A549 (cell line): ENCODE measurements around the gene SLC39A10. TPM values are rescaled to one million over a fixed set of nuclear protein-coding genes. Genes with fewer than 3 reads are reported as not detected.
"Not testable (repeated sequence)": the region's sequence is repeated elsewhere in the genome, so short reads cannot be mapped to it uniquely, and the experiment has no call there.

ENCODE experiments used
- ATAC-seq, 2 experiments: fragments of 200-7000 bp in 1 of 2; fragments of >200 bp in 1 of 2; cut with Nextera tagmentation in 1 of 2; cut with Tn5 transposase in 1 of 2; 3 replicates each; pipeline versions ENCODE4 v1.8.0 to v1.9.1; 2018 to 2020; ENCODE audit warnings: mild to moderate bottlenecking in 1 of 2, moderate library complexity in 1 of 2
- CTCF ChIA-PET: fragments of 300-600 bp; sonication (Branson Sonifier 250); formaldehyde crosslinking; extraction: SDS; loops from one replicate; lab custom pipeline; 2021; ENCODE audit warnings: antibody characterized with exemption, inconsistent platforms; lab: Yijun Ruan, JAX
- POLR2A ChIA-PET: fragments of 350-600 bp; formaldehyde crosslinking; extraction: SDS; loops from one replicate; lab custom pipeline; 2021; ENCODE audit warnings: antibody characterized with exemption, inconsistent platforms; lab: Yijun Ruan, JAX
- DNase-seq, 2 experiments: peaks; one replicate each; pipeline versions ENCODE4 v3.0.0 to v3.0.0-alpha.2; 2011 to 2016; ENCODE audit warnings: low read depth in 1 of 2, low spot score in 1 of 2
- FAIRE-seq: peaks from 2 replicates; lab custom pipeline; 2011; peaks lifted over from hg19 to GRCh38; lab: Jason Lieb, UNC
- H3K27ac ChIP-seq, 2 experiments: fragments of >200 bp; sonication (Bioruptor Twin); formaldehyde crosslinking; 3 replicates each; pipeline ENCODE4 v1.5.1; 2016 to 2017
- H3K4me1 ChIP-seq: fragments of >200 bp; sonication (Bioruptor Twin); formaldehyde crosslinking; 3 replicates; pipeline ENCODE4 v1.6.1; 2016
- H3K4me2 ChIP-seq: fragments of >200 bp; sonication (Bioruptor Twin); formaldehyde crosslinking; 3 replicates; pipeline ENCODE4 v1.6.1; 2016
- H3K4me3 ChIP-seq: fragments of >200 bp; sonication (Bioruptor Twin); formaldehyde crosslinking; 3 replicates; pipeline ENCODE4 v1.5.1; 2016
- H3K9me3 ChIP-seq: fragments of >200 bp; sonication (Bioruptor Twin); formaldehyde crosslinking; 3 replicates; pipeline ENCODE4 v1.6.1; 2016
- ATOH8 ChIP-seq: fragments of 250-450 bp; sonication (Bioruptor Pico); IDR thresholded peaks from 2 replicates; pipeline ENCODE4 v1.5.0; 2020; ENCODE audit warnings: low read depth, mild to moderate bottlenecking, moderate library complexity
- BHLHE40 ChIP-seq: IDR thresholded peaks from 2 replicates; pipeline ENCODE4 v1.6.1; 2012; ENCODE audit warnings: low read depth, low read length, inconsistent platforms
- CBX8 ChIP-seq: fragments of 200-600 bp; sonication (generic); IDR thresholded peaks from 2 replicates; pipeline ENCODE4 v1.6.1; 2016
- ELK1 ChIP-seq: fragments of 150-350 bp; IDR thresholded peaks from 2 replicates; pipeline ENCODE4 v1.6.1; 2014; ENCODE audit warnings: low read depth, mild to moderate bottlenecking, low read length
- FOSB ChIP-seq: fragments of 250-450 bp; sonication (Bioruptor Pico); IDR thresholded peaks from 2 replicates; pipeline ENCODE4 v1.5.0; 2020; ENCODE audit warnings: mild to moderate bottlenecking, moderate library complexity
- FOSL2 ChIP-seq, 2 experiments: fragments of 450-650 bp in 1 of 2; fragments of >200 bp in 1 of 2; sonication (Bioruptor Twin) in 1 of 2; formaldehyde crosslinking; IDR thresholded peaks; 2 replicates each; pipeline versions ENCODE4 v1.5.0 to v1.6.1; 2016 to 2020; ENCODE audit warnings: mild to moderate bottlenecking in 1 of 2, moderate library complexity in 1 of 2
- HES2 ChIP-seq: fragments of >200 bp; sonication (Bioruptor Twin); formaldehyde crosslinking; IDR thresholded peaks from 2 replicates; pipeline ENCODE4 v1.6.1; 2016
- HEYL ChIP-seq: fragments of 250-450 bp; sonication (Bioruptor Pico); IDR thresholded peaks from 2 replicates; pipeline ENCODE4 v1.8.0; 2021; ENCODE audit warnings: mild to moderate bottlenecking, moderate library complexity
- HOXB13 ChIP-seq: fragments of 250-450 bp; sonication (Bioruptor Pico); IDR thresholded peaks from 2 replicates; pipeline ENCODE4 v1.5.0; 2020; ENCODE audit warnings: low read depth, mild to moderate bottlenecking, moderate library complexity
- HOXB5 ChIP-seq: fragments of 250-450 bp; sonication (Bioruptor Pico); IDR thresholded peaks from 2 replicates; pipeline ENCODE4 v1.5.0; 2020; ENCODE audit warnings: mild to moderate bottlenecking, moderate library complexity
- JUN ChIP-seq, 2 experiments: fragments of >200 bp; sonication (Bioruptor Twin); formaldehyde crosslinking; IDR thresholded peaks; 2 replicates in 1 of 2; 3 replicates in 1 of 2; pipeline ENCODE4 v1.6.1; 2016 to 2017
- JUNB ChIP-seq: fragments of >200 bp; sonication (Bioruptor Twin); formaldehyde crosslinking; IDR thresholded peaks from 2 replicates; pipeline ENCODE4 v1.6.1; 2016
- MYC ChIP-seq: IDR thresholded peaks from 2 replicates; pipeline ENCODE4 v1.6.1; 2012; ENCODE audit warnings: mild to moderate bottlenecking, inconsistent platforms, low read length, improper control_type of control experiment, borderline replicate concordance
- PHF8 ChIP-seq: fragments of 200-600 bp; sonication (generic); IDR thresholded peaks from 2 replicates; pipeline ENCODE4 v1.6.1; 2016; ENCODE audit warnings: low read depth, mild to moderate bottlenecking, antibody characterized with exemption, moderate library complexity, borderline replicate concordance
- POLR2A ChIP-seq: IDR thresholded peaks from 2 replicates; pipeline ENCODE4 v1.6.1; 2012; ENCODE audit warnings: mild to moderate bottlenecking, low read length
- POLR2AphosphoS2 ChIP-seq: conservative IDR thresholded peaks from 2 replicates; pipeline ENCODE4 v1.6.1; 2012; ENCODE audit warnings: low read length, improper control_type of control experiment, inconsistent platforms
- RAD21 ChIP-seq, 2 experiments: fragments of >200 bp in 1 of 2; sonication (Bioruptor Twin) in 1 of 2; formaldehyde crosslinking in 1 of 2; IDR thresholded peaks in 1 of 2; conservative IDR thresholded peaks in 1 of 2; 2 replicates in 1 of 2; 3 replicates in 1 of 2; pipeline ENCODE4 v1.6.1; 2012 to 2018; ENCODE audit warnings: inconsistent platforms in 1 of 2
- TP53 ChIP-seq: fragments of 250-450 bp; sonication (Bioruptor Pico); IDR thresholded peaks from 2 replicates; pipeline ENCODE4 v1.5.0; 2021; ENCODE audit warnings: mild to moderate bottlenecking, moderate library complexity
- ZFP36 ChIP-seq: fragments of 450-650 bp; IDR thresholded peaks from 2 replicates; pipeline ENCODE4 v1.6.1; 2014; ENCODE audit warnings: borderline replicate concordance; ENCODE audit not compliant: partially characterized antibody
- ZNF302 ChIP-seq: fragments of 250-450 bp; sonication (Bioruptor Pico); IDR thresholded peaks from 2 replicates; pipeline ENCODE4 v1.9.0; 2021; ENCODE audit warnings: inconsistent platforms, mild to moderate bottlenecking, moderate library complexity
- WGBS: methylation state at CpG from one replicate; pipeline ENCODE4 v1.1.6; 2017; ENCODE audit errors: missing lambda C conversion rate; 5-methylcytosine and 5-hydroxymethylcytosine counted together
- polyA plus RNA-seq, 4 experiments: library from polyadenylated mRNA; depleted of rRNA in 3 of 4; stranded (reverse); fragments of >200 nt; fragmentation: RNase III in 1 of 4; extraction: RNeasy Plus Mini Kit Qiagen cat#74134 plus additional on column Dnase treatment in 1 of 4; gene quantifications; 2 replicates in 3 of 4; 3 replicates in 1 of 4; pipeline ENCODE4 v1.2.3, GENCODE V29; 2011 to 2017
- TF ChIP-seq, protein P1 (sequence below): fragments of >200 bp; sonication (Bioruptor Twin); formaldehyde crosslinking; IDR thresholded peaks from 3 replicates; pipeline ENCODE4 v1.6.1; 2016

The SLC39A10 gene
- polyA plus RNA-seq, 2 of the 4 experiments (the other 2 are of a cell fraction) = 38.4 to 42.6 TPM

DNA sequence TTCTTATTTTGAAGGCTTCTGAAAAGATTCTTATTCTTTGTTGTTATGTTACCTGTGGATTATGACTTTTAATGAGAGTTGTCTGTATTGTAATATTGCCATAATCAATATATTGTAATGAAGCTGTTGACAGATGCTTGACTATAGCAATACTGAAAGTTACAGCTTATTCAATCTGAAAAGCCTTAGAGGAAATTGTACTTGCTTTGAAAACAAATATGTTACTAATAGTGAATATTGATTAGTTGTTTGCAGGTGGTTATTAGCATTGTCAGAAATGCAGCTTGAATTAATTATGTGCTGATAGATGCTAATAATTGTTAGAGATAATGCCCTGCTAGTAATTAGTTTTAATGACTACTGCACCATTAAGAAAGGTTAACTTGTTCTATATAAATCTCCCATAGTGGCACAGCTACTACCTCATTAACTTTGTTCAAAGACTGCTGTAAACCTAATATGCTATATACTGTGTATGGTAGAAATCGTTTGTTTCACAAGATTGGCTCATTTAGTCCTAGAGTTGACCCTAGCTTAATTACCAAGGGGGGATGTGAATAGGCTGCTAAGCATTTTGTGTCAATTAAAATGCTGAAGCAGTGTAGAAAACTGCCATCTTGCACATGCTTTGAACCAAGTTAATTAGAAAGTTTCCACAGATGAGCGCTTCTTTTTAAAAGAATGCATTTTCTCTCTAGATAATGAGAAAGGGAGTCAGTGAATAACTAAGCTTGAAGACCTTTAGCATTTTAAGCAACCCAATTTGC is 30.5 kb downstream of the SLC39A10 start:
- FAIRE-seq = no peak
- TF ChIP-seq CBX8 (no peak), TP53 (CRISPR knock-in tag) (no peak), BHLHE40 (no peak)
- TF ChIP-seq, all 56 proteins: peak for 0
- WGBS = 52% methylated on average over 2 of the region's 2 CpGs
- no peak overlapping the region for H3K4me3 ChIP-seq
- no peak overlapping the region for H3K27ac ChIP-seq
- ATAC-seq (no peak), DNase-seq (no peak)
- no peaks in the 10 kb centered on the region for H3K9me3 ChIP-seq
- POLR2A ChIA-PET = no interaction called here
- H3K4me1 ChIP-seq = 0 out of 3 replicates have a peak, but pooled peaks cover 4% of the 10 kb centered on the region
- no peak overlapping the region for H3K4me2 ChIP-seq
- CTCF ChIA-PET = interaction anchor here (2.0 kb wide), 1 partner anchor 15 kb away, joined by 7 read pairs; no protein-coding TSS in a partner anchor

- FAIRE-seq, H3K27ac ChIP-seq, H3K9me3 ChIP-seq, H3K4me3 ChIP-seq, DNase-seq, ATAC-seq, POLR2A ChIA-PET, CTCF ChIA-PET, H3K4me2 ChIP-seq, H3K4me1 ChIP-seq: not testable (repeated sequence)
- 91% methylated on average over 3 of the region's 3 CpGs for WGBS
Measured at GRCh38 chr2:195692531-195692930, 35.5 kb downstream of the SLC39A10 start.

GRCh38 chr2:195694553-195694952 is 37.5 kb downstream of the SLC39A10 start:
- Histone ChIP-seq H3K27ac (no peak overlapping the region), H3K9me3 (no peaks in the 10 kb centered on the region), H3K4me2 (no peak overlapping the region), H3K4me1 (no peaks in the 10 kb centered on the region), H3K4me3 (no peak overlapping the region)
- TF ChIP-seq ZNF302 = no peak
- TF ChIP-seq, protein P1, sequence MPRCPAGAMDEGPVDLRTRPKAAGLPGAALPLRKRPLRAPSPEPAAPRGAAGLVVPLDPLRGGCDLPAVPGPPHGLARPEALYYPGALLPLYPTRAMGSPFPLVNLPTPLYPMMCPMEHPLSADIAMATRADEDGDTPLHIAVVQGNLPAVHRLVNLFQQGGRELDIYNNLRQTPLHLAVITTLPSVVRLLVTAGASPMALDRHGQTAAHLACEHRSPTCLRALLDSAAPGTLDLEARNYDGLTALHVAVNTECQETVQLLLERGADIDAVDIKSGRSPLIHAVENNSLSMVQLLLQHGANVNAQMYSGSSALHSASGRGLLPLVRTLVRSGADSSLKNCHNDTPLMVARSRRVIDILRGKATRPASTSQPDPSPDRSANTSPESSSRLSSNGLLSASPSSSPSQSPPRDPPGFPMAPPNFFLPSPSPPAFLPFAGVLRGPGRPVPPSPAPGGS = no peak
- TF ChIP-seq HOXB13 = no peak
- no peak for TF ChIP-seq PHF8
- no peak for TF ChIP-seq HOXB5 (CRISPR knock-in tag)
- TF ChIP-seq POLR2AphosphoS2 = no peak
- no peak for TF ChIP-seq ZFP36
- TF ChIP-seq ELK1 = no peak
- TF ChIP-seq RAD21 (conservative IDR thresholded peaks at IDR 0.05 in 1 of 2, IDR thresholded peaks at IDR 0.05 in 1 of 2) = no peak
- no peak for TF ChIP-seq MYC
- no peak for TF ChIP-seq POLR2A
- POLR2A ChIA-PET = no interaction called here
- WGBS = 94% methylated on average over 7 of the region's 7 CpGs
- FAIRE-seq = no peak
- CTCF ChIA-PET = interaction anchor here (0.5 to 0.9 kb wide), 2 partner anchors 12 to 126 kb away, joined by 3 read pairs; no protein-coding TSS in a partner anchor
- ATAC-seq = no peak
- DNase-seq = no peak

DNA sequence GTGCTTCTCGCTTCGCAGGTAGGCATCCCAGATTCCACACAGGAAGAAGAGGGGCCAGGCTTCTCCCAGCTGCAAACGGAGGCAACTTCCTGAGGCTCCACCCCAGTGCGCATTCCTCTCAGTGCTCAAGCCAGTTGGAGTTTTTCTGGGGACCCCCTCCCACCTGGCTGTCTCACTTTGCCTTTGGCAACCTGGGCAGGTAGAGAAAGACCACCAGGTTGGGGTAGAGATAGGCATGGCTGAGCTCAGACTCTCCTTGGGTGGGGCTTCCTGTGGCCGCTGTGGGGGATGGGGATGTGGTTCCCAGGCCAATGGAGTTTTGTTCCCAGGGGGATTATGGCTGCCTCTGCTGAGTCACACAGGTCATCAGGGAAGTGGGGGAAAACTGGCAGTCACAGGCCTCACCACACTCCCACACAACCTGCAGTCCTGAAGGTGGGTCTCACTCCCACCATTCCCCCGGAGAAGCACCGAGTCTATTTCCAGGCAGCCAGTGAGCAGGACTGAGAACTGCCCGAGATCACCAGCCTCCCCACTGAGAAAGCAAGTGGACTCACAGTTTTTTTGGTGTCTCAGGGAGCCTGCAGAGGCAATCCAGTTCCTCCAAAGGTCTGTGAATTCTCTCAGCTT is 38.1 kb downstream of the SLC39A10 start:
- no peak overlapping the region for H3K4me3 ChIP-seq
- no peak overlapping the region for H3K27ac ChIP-seq
- CTCF ChIA-PET = interaction anchor here (0.5 to 1.2 kb wide), 3 partner anchors 12 to 125 kb away, joined by 3 read pairs; no protein-coding TSS in a partner anchor
- DNase-seq = no peak
- no peak for FAIRE-seq
- no peak overlapping the region for H3K4me2 ChIP-seq
- H3K9me3 ChIP-seq = peaks cover 2% of the 10 kb centered on the region; the same call in 1 of the 3 replicates
- no peaks in the 10 kb centered on the region for H3K4me1 ChIP-seq
- POLR2A ChIA-PET = no interaction called here
- WGBS = 86% methylated on average over 7 of the region's 8 CpGs
- ATAC-seq = no peak
- TF ChIP-seq HEYL (CRISPR knock-in tag) (no peak), TP53 (CRISPR knock-in tag) (no peak), ATOH8 (no peak), FOSL2 (IDR thresholded peaks at IDR 0.05) (no peak), FOSL2 (CRISPR knock-in tag; IDR thresholded peaks at IDR 0.05) (no peak), HOXB5 (CRISPR knock-in tag) (no peak), PHF8 (no peak), JUN (IDR thresholded peaks at IDR 0.05) (no peak), HES2 (no peak), FOSB (CRISPR knock-in tag) (no peak), JUNB (no peak), ELK1 (no peak), BHLHE40 (no peak)
